K562 (cell line): Measurements from ENCODE around the gene ZNF236. TPM values are rescaled to one million over a fixed set of nuclear protein-coding genes. Genes with fewer than 3 reads are reported as not detected.

Experiments
- ATAC-seq: fragments of 200-7000 bp; cut with Tn5 transposase; 3 replicates; pipeline ENCODE4 v1.9.1; 2020; ENCODE audit warnings: moderate library complexity
- BruUV-seq: library from RNA; stranded (reverse); fragments of 400-500 nt; replicated peaks from 2 replicates; lab custom pipeline; 2021; lab: Mats Ljungman, UMichigan
- CTCF ChIA-PET: fragments of 300-600 bp; formaldehyde crosslinking; extraction: SDS; loops from one replicate; lab custom pipeline; 2021; ENCODE audit warnings: low intra/inter-chr PET ratio; lab: Yijun Ruan, JAX
- POLR2A ChIA-PET: fragments of 300-600, 350-650 bp; sonication (Branson Sonifier 250); formaldehyde crosslinking; extraction: SDS; loops from one replicate; lab custom pipeline; 2021; ENCODE audit warnings: antibody characterized with exemption, inconsistent platforms; lab: Yijun Ruan, JAX
- DNase-seq, 4 experiments: peaks; one replicate each; pipeline versions ENCODE4 v3.0.0 to v3.0.0-alpha.2; 2011 to 2018; ENCODE audit warnings: low spot score in 3 of 4, mixed read lengths in 3 of 4; ENCODE audit errors: extremely low read depth in 1 of 4
- FAIRE-seq: peaks from 2 replicates; lab custom pipeline; 2011; peaks lifted over from hg19 to GRCh38; lab: Jason Lieb, UNC
- H2AFZ ChIP-seq: 2 replicates; pipeline ENCODE4 v1.6.0; 2011; ENCODE audit warnings: low read depth, low read length, control low read depth, inconsistent platforms
- H3K27ac ChIP-seq: fragments of 200-600 bp; 3 replicates; pipeline ENCODE4 v1.8.0; 2011; ENCODE audit warnings: low read depth, mild to moderate bottlenecking, control low read depth, inconsistent platforms, low read length, moderate library complexity, mixed read lengths; ENCODE audit errors: extremely low read depth
- H3K27me3 ChIP-seq, 2 experiments: fragments of 300-600 bp in 1 of 2; 2 replicates in 1 of 2; 3 replicates in 1 of 2; pipeline versions ENCODE4 v1.6.0 to v1.8.0; 2011; ENCODE audit warnings: inconsistent platforms in 2 of 2, low read length in 2 of 2, mild to moderate bottlenecking in 1 of 2, mixed read lengths in 1 of 2, moderate library complexity in 1 of 2; ENCODE audit not compliant: control insufficient read depth in 2 of 2, insufficient read depth in 2 of 2
- H3K36me3 ChIP-seq: fragments of 300-600 bp; 3 replicates; pipeline ENCODE4 v1.8.0; 2011; ENCODE audit warnings: mild to moderate bottlenecking, low read length, inconsistent platforms; ENCODE audit not compliant: control insufficient read depth, insufficient read depth
- H3K4me1 ChIP-seq, 2 experiments: fragments of 200-600 bp in 1 of 2; replicated peaks in 1 of 2; 2 replicates in 1 of 2; 3 replicates in 1 of 2; pipeline versions ENCODE4 v1.5.1 to v1.8.0; 2011; ENCODE audit warnings: inconsistent platforms in 2 of 2, low read length in 2 of 2, mild to moderate bottlenecking in 1 of 2, mixed read lengths in 1 of 2, moderate library complexity in 1 of 2; ENCODE audit not compliant: control insufficient read depth in 2 of 2, insufficient read depth in 2 of 2
- H3K4me2 ChIP-seq: 2 replicates; pipeline ENCODE4 v1.6.1; 2011; ENCODE audit warnings: low read length, control low read depth, inconsistent platforms, mixed read lengths; ENCODE audit not compliant: insufficient read depth
- H3K4me3 ChIP-seq: fragments of 200-600 bp; sonication (generic), shearing (Covaris generic); 2 replicates; pipeline ENCODE4 v1.5.1; 2016; ENCODE audit warnings: control low read depth, inconsistent platforms
- H3K79me2 ChIP-seq: fragments of 200-600 bp; 3 replicates; pipeline ENCODE4 v1.8.0; 2011; ENCODE audit warnings: low read length, inconsistent platforms; ENCODE audit not compliant: control insufficient read depth, insufficient read depth
- H3K9ac ChIP-seq, 2 experiments: 2 replicates each; pipeline versions ENCODE4 v1.6.0 to v1.6.1; 2011; ENCODE audit warnings: low read depth in 2 of 2, low read length in 2 of 2, control low read depth in 1 of 2, inconsistent platforms in 1 of 2, mild to moderate bottlenecking in 1 of 2, mixed read lengths in 1 of 2; ENCODE audit not compliant: insufficient read depth in 1 of 2
- H3K9me1 ChIP-seq: one replicate; pipeline ENCODE4 v1.6.0; 2011; ENCODE audit warnings: inconsistent platforms, mild to moderate bottlenecking, low read length, moderate library complexity; ENCODE audit not compliant: control insufficient read depth, insufficient read depth
- H3K9me3 ChIP-seq: replicated peaks from 2 replicates; pipeline ENCODE4 v1.5.1; 2011; ENCODE audit warnings: low read depth, low read length, inconsistent platforms; ENCODE audit not compliant: control insufficient read depth, insufficient read depth
- H4K20me1 ChIP-seq: replicated peaks from 2 replicates; pipeline ENCODE4 v1.6.1; 2011; ENCODE audit warnings: low read length, inconsistent platforms, mixed read lengths; ENCODE audit not compliant: control insufficient read depth, insufficient read depth
- ATF2 ChIP-seq: sonication (generic); formaldehyde crosslinking; IDR thresholded peaks from 2 replicates; pipeline ENCODE4 v1.8.1; 2022; ENCODE audit warnings: missing genetic modification reagents
- CBX2 ChIP-seq: fragments of 200-600 bp; sonication (generic); IDR thresholded peaks from one replicate; pipeline ENCODE4 v1.6.1; 2012; ENCODE audit warnings: mild to moderate bottlenecking, low read length, inconsistent platforms; ENCODE audit not compliant: insufficient read depth, poor library complexity, severe bottlenecking
- CBX3 ChIP-seq, 2 experiments: IDR thresholded peaks; 1 replicate in 1 of 2; 2 replicates in 1 of 2; pipeline ENCODE4 v1.6.1; 2012; ENCODE audit warnings: inconsistent platforms in 2 of 2, low read length in 2 of 2, borderline replicate concordance in 1 of 2, control low read depth in 1 of 2
- CCAR2 ChIP-seq: fragments of 200-400 bp; formaldehyde crosslinking; IDR thresholded peaks from 2 replicates; pipeline ENCODE4 v1.6.1; 2017; ENCODE audit warnings: mild to moderate bottlenecking, low read depth, low read length
- HEY1 ChIP-seq: fragments of 250-450 bp; sonication (Bioruptor Pico); IDR thresholded peaks from 2 replicates; pipeline ENCODE4 v1.5.0; 2020; ENCODE audit warnings: mild to moderate bottlenecking, moderate library complexity, borderline replicate concordance
- HMG20B ChIP-seq: fragments of 250-450 bp; sonication (Bioruptor Pico); IDR thresholded peaks from 2 replicates; pipeline ENCODE4 v1.5.0; 2021; ENCODE audit warnings: mild to moderate bottlenecking
- KLF1 ChIP-seq: fragments of 450-650 bp; IDR thresholded peaks from 2 replicates; pipeline ENCODE4 v1.6.1; 2016; ENCODE audit warnings: missing genetic modification characterization, missing compliant biosample characterization
- NFE2L1 ChIP-seq: fragments of 450-650 bp; IDR thresholded peaks from 2 replicates; pipeline ENCODE4 v1.6.1; 2016; ENCODE audit warnings: missing genetic modification characterization, low read depth, mild to moderate bottlenecking, missing compliant biosample characterization, moderate library complexity, borderline replicate concordance
- PKNOX1 ChIP-seq: fragments of 450-650 bp; IDR thresholded peaks from 2 replicates; pipeline ENCODE4 v1.6.1; 2016
- RBM39 ChIP-seq: fragments of 200-400 bp; formaldehyde crosslinking; optimal IDR thresholded peaks from 2 replicates; pipeline ENCODE3; 2018; ENCODE audit warnings: low read depth, low read length
- ZNF165 ChIP-seq: fragments of 250-450 bp; sonication (Bioruptor Pico); IDR thresholded peaks from 2 replicates; pipeline ENCODE4 v1.4.0; 2020; ENCODE audit warnings: borderline replicate concordance
- ZNF445 ChIP-seq: fragments of 250-450 bp; sonication (Bioruptor Pico); IDR thresholded peaks from 2 replicates; pipeline ENCODE4 v1.4.0; 2020; ENCODE audit warnings: low read depth, mild to moderate bottlenecking, moderate library complexity
- WGBS: fragments of 100-300 bp; shearing (Covaris generic); methylation state at CpG from one replicate; pipeline ENCODE4 v1.1.6; 2016; ENCODE audit warnings: low coverage, mixed read lengths; ENCODE audit not compliant: insufficient coverage; ENCODE audit errors: missing lambda C conversion rate; 5-methylcytosine and 5-hydroxymethylcytosine counted together
- in situ Hi-C: fragments of 300-500 bp; cut with MboI; formaldehyde crosslinking; loops from 4 replicates; pipeline ENCODE4 v1.15.0; 2018; ENCODE audit warnings: inconsistent platforms, mixed read lengths
- intact Hi-C: fragments of 100-400 bp; cut with micrococcal nuclease; formaldehyde crosslinking; loops from 2 replicates; pipeline ENCODE4 v1.14.2; 2022
- polyA plus RNA-seq, 8 experiments: library from polyadenylated mRNA; depleted of rRNA in 4 of 8; stranded (reverse) in 5 of 8; unstranded in 3 of 8; fragments of >200 nt; fragmentation: Nextera tagmentation in 2 of 8; fragmentation: Illumina TruSeq in 1 of 8; extraction: Ambion mirVana in 2 of 8; extraction: Trizol in 1 of 8; gene quantifications; 2 replicates each; pipeline versions ENCODE4 v1.2.1 to v1.2.3, GENCODE V29; 2011 to 2014; ENCODE audit warnings: inconsistent platforms in 1 of 8, missing spikeins in 1 of 8
- total RNA-seq, 7 experiments: library from RNA; depleted of rRNA in 6 of 7; stranded (reverse); fragments of >200 nt in 6 of 7; fragmentation: Illumina TruSeq in 2 of 7; extraction: Trizol in 2 of 7; gene quantifications; 2 replicates each; pipeline versions ENCODE4 v1.2.1 to v1.2.3, GENCODE V29; 2011 to 2021; ENCODE audit warnings: low replicate concordance in 1 of 7

The ZNF236 gene
- total and polyA plus RNA-seq, 9 of the 15 experiments (the other 6 are each of a cell fraction or from before 2014, with no cell fraction given), result 0.35 to 8.7 (median 3.4) TPM

- no TSS peak for BruUV-seq
- Histone ChIP-seq H3K4me1 (no peaks in the 10 kb centered on the region), H3K27ac (no peak overlapping the region), H4K20me1 (no peaks in the 10 kb centered on the region), H3K79me2 (no peaks in the 10 kb centered on the region), H3K36me3 (no peaks in the 10 kb centered on the region), H3K9ac (no peak overlapping the region), H3K4me2 (no peak overlapping the region), H3K4me3 (no peak overlapping the region), H3K27me3 (peaks cover 0 to 30% of the 10 kb centered on the region in 2 experiments; a peak in 4 of 5 replicates), H2AFZ (no peak overlapping the region), H3K9me1 (no peaks in the 10 kb centered on the region), H3K9me3 (no peaks in the 10 kb centered on the region)
- intact Hi-C loops (no loop called here), in situ Hi-C loops (no loop called here)
- ATAC-seq, result no peak
- ChIA-PET POLR2A (no interaction called here), CTCF (no interaction called here)
- FAIRE-seq, result no peak
- DNase-seq, result no peak
- WGBS, result 0% methylated on average over 4 of the region's 4 CpGs
- no peak for TF ChIP-seq ZNF445
- TF ChIP-seq CCAR2, result no peak
- TF ChIP-seq NFE2L1, result no peak
- no peak for TF ChIP-seq HMG20B (CRISPR knock-in tag)
- no peak for TF ChIP-seq PKNOX1
- TF ChIP-seq CBX2, result no peak
- TF ChIP-seq KLF1 (tag), result no peak
- TF ChIP-seq HEY1 (CRISPR knock-in tag), result no peak
- no peak for TF ChIP-seq ZNF165
- no peak for TF ChIP-seq ATF2
- no peak for TF ChIP-seq CBX3 (IDR thresholded peaks at IDR 0.05; ENCODE audit: borderline replicate concordance in 1 of 2, low read length in 2 of 2)
- no peak for TF ChIP-seq RBM39
- TF ChIP-seq, all 486 proteins: peak for 0
These were observed 192.8 kb downstream of the ZNF236 start for GRCh38 chr18:77015169-77015568.
